ENCODE data around the gene BRF1. TPM values are rescaled to one million over a fixed set of nuclear protein-coding genes. Genes with fewer than 3 reads are reported as not detected.

BRF1 gene
- total RNA-seq, 1 donor from 2014 or later, result 47.7 TPM

GRCh38 chr14:105165134-105165704 is 135.6 kb downstream of the BRF1 start:
- Mint-ChIP-seq H3K27ac (no peak overlapping the region), H3K4me1 (ENCODE audit: unreplicated experiment) (no peaks in the 10 kb centered on the region), H3K4me3 (peak overlapping the region; percentile 34), H3K9me3 (no peaks in the 10 kb centered on the region), H3K27me3 (peaks cover 19% of the 10 kb centered on the region), H3K36me3 (no peaks in the 10 kb centered on the region)
- TF ChIP-seq, protein P1, sequence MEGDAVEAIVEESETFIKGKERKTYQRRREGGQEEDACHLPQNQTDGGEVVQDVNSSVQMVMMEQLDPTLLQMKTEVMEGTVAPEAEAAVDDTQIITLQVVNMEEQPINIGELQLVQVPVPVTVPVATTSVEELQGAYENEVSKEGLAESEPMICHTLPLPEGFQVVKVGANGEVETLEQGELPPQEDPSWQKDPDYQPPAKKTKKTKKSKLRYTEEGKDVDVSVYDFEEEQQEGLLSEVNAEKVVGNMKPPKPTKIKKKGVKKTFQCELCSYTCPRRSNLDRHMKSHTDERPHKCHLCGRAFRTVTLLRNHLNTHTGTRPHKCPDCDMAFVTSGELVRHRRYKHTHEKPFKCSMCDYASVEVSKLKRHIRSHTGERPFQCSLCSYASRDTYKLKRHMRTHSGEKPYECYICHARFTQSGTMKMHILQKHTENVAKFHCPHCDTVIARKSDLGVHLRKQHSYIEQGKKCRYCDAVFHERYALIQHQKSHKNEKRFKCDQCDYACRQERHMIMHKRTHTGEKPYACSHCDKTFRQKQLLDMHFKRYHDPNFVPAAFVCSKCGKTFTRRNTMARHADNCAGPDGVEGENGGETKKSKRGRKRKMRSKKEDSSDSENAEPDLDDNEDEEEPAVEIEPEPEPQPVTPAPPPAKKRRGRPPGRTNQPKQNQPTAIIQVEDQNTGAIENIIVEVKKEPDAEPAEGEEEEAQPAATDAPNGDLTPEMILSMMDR (conservative IDR thresholded peaks at IDR 0.05), result no peak
- no peak for DNase-seq (ENCODE audit: extremely low spot score, unreplicated experiment)

DNA sequence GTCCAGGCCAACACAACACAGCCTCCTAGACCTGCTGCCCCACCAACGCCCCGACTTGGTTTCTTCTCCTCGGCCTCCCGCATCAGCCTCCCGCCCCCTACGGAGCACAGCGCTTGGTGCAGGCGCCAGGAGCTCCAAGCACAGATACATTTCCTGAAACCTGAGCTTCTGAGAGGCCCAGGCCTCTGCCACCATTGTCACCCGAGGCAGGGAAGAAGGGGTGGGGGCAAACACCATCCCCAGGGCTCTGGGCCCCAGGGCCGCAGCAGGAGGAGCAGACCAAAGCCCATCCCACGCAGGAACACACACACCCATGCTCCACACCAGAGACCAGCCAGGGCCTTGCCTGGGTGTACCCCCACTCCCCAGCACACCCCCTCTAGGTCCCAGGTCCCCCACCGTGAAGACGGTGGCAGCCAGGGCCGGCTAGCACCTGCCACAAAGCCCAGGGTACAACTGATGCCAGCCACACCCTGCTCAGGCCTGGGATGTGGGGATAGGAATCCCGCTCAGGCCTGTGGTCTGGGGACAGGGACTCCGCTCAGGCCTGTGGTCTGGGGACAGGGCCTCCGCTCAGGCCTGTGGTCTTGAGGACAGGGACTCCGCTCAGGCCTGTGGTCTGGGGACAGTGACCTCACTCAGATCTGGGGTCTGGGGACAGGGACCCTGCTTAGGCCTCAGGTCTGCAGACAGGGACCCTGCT is 137.6 kb downstream of the BRF1 start:
- TF ChIP-seq, protein P1 (conservative IDR thresholded peaks at IDR 0.05), result no peak
- no peaks in the 10 kb centered on the region for H3K36me3 Mint-ChIP-seq
- H3K9me3 Mint-ChIP-seq, result no peaks in the 10 kb centered on the region
- no peaks in the 10 kb centered on the region for H3K4me1 Mint-ChIP-seq (ENCODE audit: unreplicated experiment)
- no peak overlapping the region for H3K27ac Mint-ChIP-seq
- peaks cover 9% of the 10 kb centered on the region for H3K27me3 Mint-ChIP-seq
- H3K4me3 Mint-ChIP-seq, result no peak overlapping the region
- DNase-seq (ENCODE audit: extremely low spot score, unreplicated experiment), result no peak

- TF ChIP-seq, protein P1 (conservative IDR thresholded peaks at IDR 0.05), result no peak
- Mint-ChIP-seq H3K27me3 (peaks cover 9% of the 10 kb centered on the region), H3K9me3 (no peaks in the 10 kb centered on the region), H3K4me1 (ENCODE audit: unreplicated experiment) (no peaks in the 10 kb centered on the region), H3K4me3 (no peak overlapping the region), H3K27ac (no peak overlapping the region), H3K36me3 (no peaks in the 10 kb centered on the region)
- DNase-seq (ENCODE audit: extremely low spot score, unreplicated experiment), result no peak
Measured at GRCh38 chr14:105162669-105162979, 138.2 kb downstream of the BRF1 start.

- Mint-ChIP-seq H3K4me3 (no peak overlapping the region), H3K4me1 (ENCODE audit: unreplicated experiment) (no peaks in the 10 kb centered on the region), H3K36me3 (no peaks in the 10 kb centered on the region), H3K27ac (no peak overlapping the region), H3K9me3 (no peaks in the 10 kb centered on the region), H3K27me3 (peaks cover 9% of the 10 kb centered on the region)
- no peak for DNase-seq (ENCODE audit: extremely low spot score, unreplicated experiment)
- TF ChIP-seq, protein P1 (conservative IDR thresholded peaks at IDR 0.05), result no peak
Measured at GRCh38 chr14:105161964-105162668, 138.7 kb downstream of the BRF1 start.

DNA sequence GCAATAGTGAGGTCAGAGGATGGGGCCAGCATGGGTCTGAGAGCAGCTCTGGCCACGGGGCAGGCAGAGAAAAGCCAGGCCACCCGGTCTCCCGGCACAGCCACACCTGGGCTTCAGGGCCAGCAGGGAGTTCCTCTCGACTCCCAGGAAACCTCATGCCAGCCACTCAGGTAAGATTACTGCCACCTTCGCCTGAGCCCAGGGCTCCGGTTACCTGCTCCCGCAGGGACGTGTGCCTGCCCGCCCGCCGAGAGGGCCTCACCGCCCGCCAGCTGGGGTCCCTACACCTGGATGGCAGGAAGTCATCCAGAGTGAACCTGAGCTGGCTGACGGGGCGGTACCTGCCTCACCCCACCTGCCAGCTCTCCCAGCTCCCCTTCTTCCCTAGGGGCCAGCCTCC is 139.5 kb downstream of the BRF1 start:
- DNase-seq (ENCODE audit: extremely low spot score, unreplicated experiment), result no peak
- Mint-ChIP-seq H3K27me3 (peaks cover 3% of the 10 kb centered on the region), H3K4me1 (ENCODE audit: unreplicated experiment) (no peaks in the 10 kb centered on the region), H3K36me3 (no peaks in the 10 kb centered on the region), H3K9me3 (no peaks in the 10 kb centered on the region), H3K4me3 (no peak overlapping the region), H3K27ac (no peak overlapping the region)
- TF ChIP-seq, protein P1 (conservative IDR thresholded peaks at IDR 0.05), result no peak
